Activated naive CD4-positive, alpha-beta T cell treated with anti-CD3 and anti-CD28 coated beads for 36 hours (primary cell): ENCODE data around the gene SPTBN2. TPM values are rescaled to one million over a fixed set of nuclear protein-coding genes. Genes with fewer than 3 reads are reported as not detected.
"Not testable (repeated sequence)": the region's sequence is repeated elsewhere in the genome, so short reads cannot be mapped to it uniquely, and the experiment has no call there.

Experiments
- CTCF ChIA-PET: fragments of 350-600 bp; sonication (Branson Sonifier 250); formaldehyde crosslinking; loops from one replicate; lab custom pipeline; 2021; ENCODE audit warnings: antibody characterized with exemption; lab: Charles Lee
- DNase-seq: peaks from one replicate; pipeline ENCODE4 v3.0.0-alpha.2; 2020
- H3K27ac Mint-ChIP-seq: one replicate; pipeline ENCODE4 v1.8.0; 2021; ENCODE audit warnings: mild to moderate bottlenecking, mixed read lengths
- H3K27me3 Mint-ChIP-seq: one replicate; pipeline ENCODE4 v1.8.0; 2021; ENCODE audit warnings: low read depth, mixed read lengths
- H3K36me3 Mint-ChIP-seq: one replicate; pipeline ENCODE4 v1.8.0; 2021; ENCODE audit warnings: low read depth, mixed read lengths
- H3K4me1 Mint-ChIP-seq: one replicate; pipeline ENCODE4 v1.8.0; 2021; ENCODE audit warnings: low read depth, mixed read lengths
- H3K4me3 Mint-ChIP-seq: one replicate; pipeline ENCODE4 v1.8.0; 2021; ENCODE audit warnings: mild to moderate bottlenecking, moderate library complexity, mixed read lengths
- H3K9me3 Mint-ChIP-seq: one replicate; pipeline ENCODE4 v1.8.0; 2021; ENCODE audit warnings: mixed read lengths
- intact Hi-C: fragments of 100-400 bp; cut with micrococcal nuclease; formaldehyde crosslinking; loops from one replicate; pipeline ENCODE4 v1.15.1; 2023
- total RNA-seq, 2 experiments: library from RNA; stranded (reverse); gene quantifications; one replicate each; pipeline ENCODE4 v1.2.3, GENCODE V29; 2021

SPTBN2 gene
- total RNA-seq, 2 experiments from 2014 or later = 1.8 to 3.0 TPM

- Mint-ChIP-seq H3K27ac (peak overlapping the region; percentile 96), H3K36me3 (peaks cover 71% of the 10 kb centered on the region), H3K4me3 (peak overlapping the region; percentile 95), H3K4me1 (peaks cover 72% of the 10 kb centered on the region)
- H3K9me3 Mint-ChIP-seq, DNase-seq, H3K27me3 Mint-ChIP-seq: not testable (repeated sequence)
- intact Hi-C loops = loop anchor here (5.0 kb wide), 1 partner anchor 233 kb away; no protein-coding TSS in a partner anchor
- CTCF ChIA-PET = interaction anchor here (0.6 to 1.4 kb wide), 3 partner anchors 9 to 327 kb away, joined by 3 to 6 read pairs (median 3); no protein-coding TSS in a partner anchor
Observed at GRCh38 chr11:66639814-66640340, 89.1 kb downstream of the SPTBN2 start.

- Mint-ChIP-seq H3K4me1 (peaks cover 69% of the 10 kb centered on the region), H3K36me3 (peaks cover 70% of the 10 kb centered on the region)
- peak; percentile 49 for DNase-seq
Observed at GRCh38 chr11:66639066-66639813, 89.8 kb downstream of the SPTBN2 start.

GRCh38 chr11:66638177-66639065 lies 90.6 kb downstream of the SPTBN2 start, which contains the start of gene RBM4:
TSS of gene RBM4 (plus strand) at chr11:66638703. CDS start at chr11:66639712, 1,009 bp downstream.
- intact Hi-C loops = loop anchor here (1.0 to 5.0 kb wide), 6 partner anchors 22 to 231 kb away; partner anchors contain the start of genes ACTN3, CCDC87, CCS and DPP3
- no peaks in the 10 kb centered on the region for H3K9me3 Mint-ChIP-seq
- H3K27ac Mint-ChIP-seq = peak within 1 kb of the TSS; percentile 96
- CTCF ChIA-PET = interaction anchor here (0.9 to 2.4 kb wide), 10 partner anchors 10 to 57 kb away, joined by 3 to 14 read pairs (median 5); partner anchors contain the start of genes CCDC87, CCS, RBM14 and RBM4B
- peak; percentile 99 for DNase-seq
- H3K27me3 Mint-ChIP-seq = no peaks in the 10 kb centered on the region
- peaks cover 61% of the 10 kb centered on the region for H3K4me1 Mint-ChIP-seq
- H3K36me3 Mint-ChIP-seq = peaks cover 66% of the 10 kb centered on the region
- peak within 1 kb of the TSS; percentile 95 for H3K4me3 Mint-ChIP-seq

More at GRCh38 chr11:66639066-66639813, 89.8 kb downstream of the SPTBN2 start:
- H3K27me3 Mint-ChIP-seq = no peaks in the 10 kb centered on the region
- H3K9me3 Mint-ChIP-seq = no peaks in the 10 kb centered on the region
- peak overlapping the region; percentile 95 for H3K4me3 Mint-ChIP-seq
- peak overlapping the region; percentile 96 for H3K27ac Mint-ChIP-seq
- intact Hi-C loops = loop anchor here (5.0 kb wide), 1 partner anchor 232 kb away; no protein-coding TSS in a partner anchor
- CTCF ChIA-PET = interaction anchor here (0.9 to 2.4 kb wide), 6 partner anchors 10 to 327 kb away, joined by 3 to 14 read pairs (median 6); partner anchors contain the start of genes CCDC87, CCS, RBM14 and RBM4B

- intact Hi-C loops = loop anchor here (1.0 to 5.0 kb wide), 6 partner anchors 21 to 230 kb away; partner anchors contain the start of genes ACTN3, CCDC87, CCS and DPP3
Observed at GRCh38 chr11:66637557-66638176, 91.3 kb downstream of the SPTBN2 start.

GRCh38 chr11:66636411-66636810 lies 92.6 kb downstream of the SPTBN2 start:
- H3K4me3 Mint-ChIP-seq = no peak overlapping the region
- CTCF ChIA-PET = interaction anchor here (0.6 to 1.2 kb wide), 5 partner anchors 38 to 259 kb away, joined by 3 read pairs; no protein-coding TSS in a partner anchor

More at GRCh38 chr11:66637557-66638176, 91.3 kb downstream of the SPTBN2 start:
- H3K27ac Mint-ChIP-seq = peak overlapping the region; percentile 96
- DNase-seq = no peak
- H3K4me1 Mint-ChIP-seq = peaks cover 53% of the 10 kb centered on the region
- no peaks in the 10 kb centered on the region for H3K27me3 Mint-ChIP-seq
- H3K4me3 Mint-ChIP-seq = peak overlapping the region; percentile 95
- CTCF ChIA-PET = interaction anchor here (0.6 to 2.4 kb wide), 11 partner anchors 9 to 252 kb away, joined by 3 to 14 read pairs (median 5); partner anchors contain the start of genes CCDC87, CCS, RBM14 and RBM4B
- peaks cover 63% of the 10 kb centered on the region for H3K36me3 Mint-ChIP-seq
- no peaks in the 10 kb centered on the region for H3K9me3 Mint-ChIP-seq

More at GRCh38 chr11:66636411-66636810, 92.6 kb downstream of the SPTBN2 start:
- Mint-ChIP-seq H3K9me3 (no peaks in the 10 kb centered on the region), H3K36me3 (peaks cover 62% of the 10 kb centered on the region), H3K27ac (peak overlapping the region; percentile 20), H3K4me1 (peaks cover 50% of the 10 kb centered on the region), H3K27me3 (no peaks in the 10 kb centered on the region)
- intact Hi-C loops = loop anchor here (5.0 kb wide), 1 partner anchor 229 kb away; no protein-coding TSS in a partner anchor
- no peak for DNase-seq

Other genes starting within 250 kb of the SPTBN2 start
- gene DPP3, start 248.8 kb downstream of the SPTBN2 start, total RNA-seq = 10 to 100 TPM; 73.8 to 80.1 TPM
- gene BBS1, start 218.6 kb downstream of the SPTBN2 start, total RNA-seq = 10 to 100 TPM; 10.1 to 10.9 TPM
- 10 to 100 TPM; 11.5 to 13.4 TPM for gene ZDHHC24, start 183.2 kb downstream of the SPTBN2 start, total RNA-seq
- under 1 TPM in 1 of 2 experiments, not detected in 1; 0.07 TPM for gene ACTN3, start 182.3 kb downstream of the SPTBN2 start, total RNA-seq
- gene CTSF, start 160.6 kb downstream of the SPTBN2 start, total RNA-seq = under 1 TPM; 0.64 to 0.96 TPM
- under 1 TPM; 0.07 to 0.12 TPM for gene CCDC87, start 136.2 kb downstream of the SPTBN2 start, total RNA-seq
- gene CCS, start 136.0 kb downstream of the SPTBN2 start, total RNA-seq = 10 to 100 TPM; 22.6 to 22.8 TPM
- gene RBM14, start 112.6 kb downstream of the SPTBN2 start, total RNA-seq = 100 to 1,000 TPM; 160 to 173 TPM
- 10 to 100 TPM; 85.9 to 98.1 TPM for gene RBM4, start 90.5 kb downstream of the SPTBN2 start, total RNA-seq
- gene RBM4B, start 51.3 kb downstream of the SPTBN2 start, total RNA-seq = 10 to 100 TPM; 10.9 to 11.7 TPM
- 10 to 100 TPM; 19.3 to 20.6 TPM for gene RCE1, start 114.2 kb upstream of the SPTBN2 start, total RNA-seq
- gene LRFN4, start 127.8 kb upstream of the SPTBN2 start, total RNA-seq = 10 to 100 TPM; 13.3 to 16.1 TPM
- gene PC, start 229.2 kb upstream of the SPTBN2 start, total RNA-seq = 1 to 10 TPM; 8.0 to 9.4 TPM
- not detected for gene C11orf86, start 246.1 kb upstream of the SPTBN2 start, total RNA-seq